ENCODE results near the gene NUP133. TPM values are rescaled to one million over a fixed set of nuclear protein-coding genes. Genes with fewer than 3 reads are reported as not detected.

The NUP133 gene
- total RNA-seq, 1 donor from 2014 or later: 9.3 TPM

DNA sequence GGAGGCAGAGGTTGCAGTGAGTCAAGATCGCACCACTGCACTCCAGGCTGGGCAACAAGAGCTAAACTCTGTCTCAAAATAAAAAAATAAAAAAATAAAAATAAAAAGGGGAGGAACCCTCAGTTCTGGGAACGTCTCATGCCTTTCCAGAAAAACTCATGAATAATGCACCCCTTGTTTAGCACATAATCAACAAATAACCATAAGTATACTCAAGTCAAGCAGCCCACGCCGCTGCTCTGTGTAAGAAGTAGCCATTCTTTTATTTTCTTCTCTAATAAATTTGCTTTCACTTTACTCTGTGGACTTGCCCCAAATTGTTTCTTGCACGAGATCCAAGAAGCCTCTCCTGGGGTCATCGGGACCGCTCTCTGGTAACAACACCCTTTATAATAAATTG is 59.8 kb downstream of the NUP133 start:
- no peaks in the 10 kb centered on the region for H3K4me1 ChIP-seq
- TF ChIP-seq, protein P1, sequence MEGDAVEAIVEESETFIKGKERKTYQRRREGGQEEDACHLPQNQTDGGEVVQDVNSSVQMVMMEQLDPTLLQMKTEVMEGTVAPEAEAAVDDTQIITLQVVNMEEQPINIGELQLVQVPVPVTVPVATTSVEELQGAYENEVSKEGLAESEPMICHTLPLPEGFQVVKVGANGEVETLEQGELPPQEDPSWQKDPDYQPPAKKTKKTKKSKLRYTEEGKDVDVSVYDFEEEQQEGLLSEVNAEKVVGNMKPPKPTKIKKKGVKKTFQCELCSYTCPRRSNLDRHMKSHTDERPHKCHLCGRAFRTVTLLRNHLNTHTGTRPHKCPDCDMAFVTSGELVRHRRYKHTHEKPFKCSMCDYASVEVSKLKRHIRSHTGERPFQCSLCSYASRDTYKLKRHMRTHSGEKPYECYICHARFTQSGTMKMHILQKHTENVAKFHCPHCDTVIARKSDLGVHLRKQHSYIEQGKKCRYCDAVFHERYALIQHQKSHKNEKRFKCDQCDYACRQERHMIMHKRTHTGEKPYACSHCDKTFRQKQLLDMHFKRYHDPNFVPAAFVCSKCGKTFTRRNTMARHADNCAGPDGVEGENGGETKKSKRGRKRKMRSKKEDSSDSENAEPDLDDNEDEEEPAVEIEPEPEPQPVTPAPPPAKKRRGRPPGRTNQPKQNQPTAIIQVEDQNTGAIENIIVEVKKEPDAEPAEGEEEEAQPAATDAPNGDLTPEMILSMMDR (IDR thresholded peaks at IDR 0.05): no peak
- intact Hi-C loops (cut with DNase I): no loop called here
- H3K36me3 ChIP-seq: peaks cover 47 to 76% of the 10 kb centered on the region in 2 donors
- H3K9me3 ChIP-seq: no peaks in the 10 kb centered on the region
- H3K4me3 ChIP-seq: no peak overlapping the region
- H3K27me3 ChIP-seq: no peaks in the 10 kb centered on the region
- no peak overlapping the region for H3K27ac ChIP-seq
- no peak for DNase-seq (ENCODE audit: low spot score in 2 of 2)

DNA sequence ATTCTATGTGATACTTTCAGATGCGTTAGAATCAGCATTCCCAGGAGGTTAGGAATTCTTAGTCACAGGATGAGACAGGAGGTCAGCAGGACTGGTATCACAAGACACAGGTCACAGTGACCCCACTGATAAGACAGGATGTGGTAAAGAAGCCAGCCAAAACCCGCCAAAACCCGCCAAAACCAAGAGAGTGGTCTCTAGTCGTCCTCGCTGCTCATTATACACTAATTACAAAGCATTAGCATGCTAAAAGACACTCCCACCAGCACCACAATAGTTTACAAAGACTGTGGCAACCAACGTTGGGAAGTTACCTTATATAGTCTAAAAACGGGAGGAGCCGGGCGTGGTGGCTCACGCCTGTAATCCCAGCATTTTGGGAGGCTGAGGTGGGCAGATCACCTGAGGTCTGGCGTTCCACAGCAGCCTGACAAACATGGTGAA is 60.3 kb downstream of the NUP133 start:
- no peaks in the 10 kb centered on the region for H3K27me3 ChIP-seq
- TF ChIP-seq, protein P1 (IDR thresholded peaks at IDR 0.05): no peak
- intact Hi-C loops (cut with DNase I): no loop called here
- H3K27ac ChIP-seq: no peak overlapping the region
- DNase-seq (ENCODE audit: low spot score in 2 of 2): no peak
- H3K4me3 ChIP-seq: no peak overlapping the region
- peaks cover 47 to 81% of the 10 kb centered on the region in 2 donors for H3K36me3 ChIP-seq
- no peaks in the 10 kb centered on the region for H3K4me1 ChIP-seq
- H3K9me3 ChIP-seq: no peaks in the 10 kb centered on the region

DNA sequence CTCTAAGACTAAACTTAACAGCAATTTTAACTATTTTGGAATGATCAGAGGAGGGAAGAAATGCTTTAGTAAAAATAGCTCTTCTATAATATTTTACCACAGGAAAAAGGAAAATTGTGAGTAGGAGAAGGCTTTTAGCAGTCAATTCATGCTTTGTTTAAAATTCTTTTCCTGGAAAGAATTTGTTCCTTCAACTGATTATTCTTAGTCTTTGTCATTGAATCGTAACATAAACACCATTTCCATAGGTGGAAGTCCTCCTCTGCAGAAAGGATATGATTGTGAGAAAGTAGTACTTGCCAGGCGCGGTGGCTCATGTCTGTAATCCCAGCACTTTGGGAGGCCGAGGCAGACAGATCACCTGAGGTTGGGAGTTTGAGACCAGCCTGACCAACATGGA is 62.3 kb downstream of the NUP133 start:
- Histone ChIP-seq H3K4me1 (no peaks in the 10 kb centered on the region), H3K27me3 (no peaks in the 10 kb centered on the region), H3K4me3 (no peak overlapping the region), H3K9me3 (no peaks in the 10 kb centered on the region), H3K27ac (no peak overlapping the region), H3K36me3 (peaks cover 42 to 71% of the 10 kb centered on the region in 2 donors)
- intact Hi-C loops (cut with DNase I): no loop called here
- TF ChIP-seq, protein P1 (IDR thresholded peaks at IDR 0.05): no peak
- no peak for DNase-seq (ENCODE audit: low spot score in 2 of 2)

DNA sequence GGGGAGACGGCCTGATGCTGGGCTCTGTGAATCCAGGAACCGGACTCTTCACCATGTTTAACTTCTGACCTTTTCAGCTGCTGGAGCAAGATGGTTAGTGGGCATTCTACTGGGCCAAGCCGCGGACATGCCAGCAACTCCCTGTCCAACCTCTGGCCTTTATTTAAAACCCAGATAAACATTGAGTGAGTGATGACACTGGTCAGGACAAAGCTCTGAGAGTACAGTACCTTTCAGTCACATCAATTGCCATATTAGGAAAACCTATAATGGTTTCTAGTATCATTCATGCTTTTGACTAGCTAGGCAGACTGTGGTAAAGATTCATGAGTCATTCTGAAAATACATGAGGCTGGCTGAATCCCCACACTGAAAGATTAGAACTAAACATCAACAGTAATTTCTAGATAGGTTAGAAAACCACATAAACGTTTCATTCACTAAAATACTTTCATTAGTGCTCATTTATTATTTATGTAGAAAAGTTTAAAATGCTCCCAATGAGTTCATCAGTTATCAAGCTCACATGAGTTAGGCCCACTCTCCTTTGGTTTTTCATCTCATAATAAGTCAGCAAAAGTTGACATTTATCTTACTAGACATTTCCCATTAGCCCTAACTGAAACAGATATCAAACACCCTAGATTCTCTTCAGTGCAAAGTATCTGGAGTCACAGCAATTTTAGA is 67.1 kb downstream of the NUP133 start:
- no peaks in the 10 kb centered on the region for H3K27me3 ChIP-seq
- intact Hi-C loops (cut with DNase I): no loop called here
- no peaks in the 10 kb centered on the region for H3K4me1 ChIP-seq
- DNase-seq (ENCODE audit: low spot score in 2 of 2): no peak
- H3K36me3 ChIP-seq: peaks cover 22 to 48% of the 10 kb centered on the region in 2 donors
- TF ChIP-seq, protein P1 (IDR thresholded peaks at IDR 0.05): no peak
- H3K4me3 ChIP-seq: no peak overlapping the region
- no peak overlapping the region for H3K27ac ChIP-seq
- no peaks in the 10 kb centered on the region for H3K9me3 ChIP-seq

DNA sequence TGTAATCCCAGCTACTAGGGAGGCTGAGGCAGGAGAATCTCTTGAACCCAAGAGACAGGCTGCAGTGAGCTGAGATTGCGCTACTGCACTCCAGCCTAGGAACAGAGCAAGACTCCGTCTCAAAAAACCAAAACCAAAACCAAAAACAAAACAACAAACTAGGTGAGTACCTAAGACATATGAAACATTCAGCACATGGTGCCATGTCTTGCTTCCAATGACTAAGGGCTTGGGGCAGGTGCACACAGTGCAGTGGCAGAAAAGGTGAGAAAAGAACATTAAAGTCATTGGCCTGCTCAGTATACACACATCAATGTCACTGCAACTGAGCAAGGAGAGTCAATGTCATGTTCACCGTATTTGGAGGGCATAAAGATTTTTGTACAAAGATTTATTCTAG is 70.1 kb downstream of the NUP133 start:
- peaks cover 4 to 21% of the 10 kb centered on the region in 2 donors for H3K36me3 ChIP-seq
- DNase-seq (ENCODE audit: low spot score in 2 of 2): no peak
- no peaks in the 10 kb centered on the region for H3K9me3 ChIP-seq
- H3K4me1 ChIP-seq: peaks cover 0 to 4% of the 10 kb centered on the region in 2 donors
- no peak overlapping the region for H3K4me3 ChIP-seq
- intact Hi-C loops (cut with DNase I): no loop called here
- TF ChIP-seq, protein P1 (IDR thresholded peaks at IDR 0.05): no peak
- H3K27ac ChIP-seq: no peak overlapping the region
- peaks cover 3% of the 10 kb centered on the region for H3K27me3 ChIP-seq
